ENCODE data around the gene ATP5PO.

DNA sequence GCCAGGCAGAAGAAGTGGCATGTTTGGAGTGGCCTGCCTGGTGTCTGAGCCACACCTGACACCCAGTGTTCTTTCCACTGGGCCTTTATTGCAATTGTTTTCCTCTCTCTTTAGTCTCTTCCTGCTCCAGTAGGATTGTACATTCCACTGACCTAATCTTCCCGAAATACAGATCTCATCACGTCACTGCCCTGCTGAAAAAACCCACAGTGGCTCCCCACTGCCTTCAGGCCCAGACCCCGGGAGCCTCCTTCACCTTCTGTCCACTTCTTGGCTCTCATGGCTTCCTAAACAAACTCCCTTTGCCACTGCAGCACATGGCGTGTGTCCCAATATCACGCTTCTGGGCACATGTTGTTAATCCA is 25.3 kb upstream of the ATP5PO start:
- TF ChIP-seq CTCF (conservative IDR thresholded peaks at IDR 0.05 in 1 of 2, IDR thresholded peaks at IDR 0.05 in 1 of 2; ENCODE audit: low read depth in 1 of 2, low read length in 2 of 2) (no peak), EZH2 (IDR thresholded peaks at IDR 0.05; ENCODE audit: low read length, missing control alignments) (no peak)

Data from fibroblast of lung (primary cell).